Measurements from ENCODE around the gene CDK19. TPM values are rescaled to one million over a fixed set of nuclear protein-coding genes. Genes with fewer than 3 reads are reported as not detected.

Gene CDK19
- total and polyA plus RNA-seq, 9 of the 15 experiments (the other 6 are each of a cell fraction or from before 2014, with no cell fraction given): 3.8 to 15.2 (median 7.4) TPM

DNA sequence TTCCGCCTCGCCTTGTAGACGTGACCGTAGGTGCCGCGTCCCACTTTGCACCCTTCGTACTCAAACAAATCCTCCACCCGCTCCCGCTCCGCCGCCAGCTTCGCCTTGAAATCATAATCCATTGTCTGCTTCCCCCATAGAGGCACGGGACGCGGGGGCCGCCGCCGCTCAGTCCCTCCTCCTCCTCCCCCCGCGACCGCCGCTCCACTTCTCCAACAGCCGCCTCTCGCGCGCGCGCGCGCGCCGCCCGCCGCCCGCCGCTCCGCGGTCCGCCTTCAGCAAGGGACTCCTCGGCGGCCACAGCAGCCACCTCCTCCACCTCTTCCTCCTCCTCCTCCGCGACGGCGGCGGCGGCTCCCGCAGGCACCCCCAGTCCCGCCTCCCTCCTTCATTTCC is 256 bp downstream of the CDK19 start:
- in situ Hi-C loops (cut with MboI): no loop called here
- intact Hi-C loops (cut with micrococcal nuclease): loop anchor here (1.0 kb wide), 1 partner anchor 59 kb away; the partner anchor contains the start of gene AMD1
- peak; percentile 87 for TF ChIP-seq RB1 (IDR thresholded peaks at IDR 0.05; ENCODE audit: low read depth)
- TF ChIP-seq SMAD4 (CRISPR knock-in tag; conservative IDR thresholded peaks at IDR 0.05): peak; percentile 85
- peak; percentile 17 to 70; a peak in 1 of 4 replicates for TF ChIP-seq NONO (IDR thresholded peaks at IDR 0.05; ENCODE audit: low read depth in 2 of 2, low read length in 1 of 2)
- no peak for TF ChIP-seq FIP1L1 (IDR thresholded peaks at IDR 0.05; ENCODE audit: low read depth, low read length, poor library complexity, severe bottlenecking)
- 0 out of 2 replicates have a peak, but pooled peaks have one; percentile 16 for TF ChIP-seq ZNF282 (CRISPR knock-in tag; IDR thresholded peaks at IDR 0.05)
- TF ChIP-seq BHLHE40 (IDR thresholded peaks at IDR 0.05; ENCODE audit: low read length): peak; percentile 74
- TF ChIP-seq, protein P1, sequence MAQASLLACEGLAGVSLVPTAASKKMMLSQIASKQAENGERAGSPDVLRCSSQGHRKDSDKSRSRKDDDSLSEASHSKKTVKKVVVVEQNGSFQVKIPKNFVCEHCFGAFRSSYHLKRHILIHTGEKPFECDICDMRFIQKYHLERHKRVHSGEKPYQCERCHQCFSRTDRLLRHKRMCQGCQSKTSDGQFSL (CRISPR knock-in tag; IDR thresholded peaks at IDR 0.05): no peak
- TF ChIP-seq, protein P1 (tag; IDR thresholded peaks at IDR 0.05): peak in 1 of 2 experiments; percentile 79; a peak in 1 of 4 replicates
- TF ChIP-seq, protein P2, sequence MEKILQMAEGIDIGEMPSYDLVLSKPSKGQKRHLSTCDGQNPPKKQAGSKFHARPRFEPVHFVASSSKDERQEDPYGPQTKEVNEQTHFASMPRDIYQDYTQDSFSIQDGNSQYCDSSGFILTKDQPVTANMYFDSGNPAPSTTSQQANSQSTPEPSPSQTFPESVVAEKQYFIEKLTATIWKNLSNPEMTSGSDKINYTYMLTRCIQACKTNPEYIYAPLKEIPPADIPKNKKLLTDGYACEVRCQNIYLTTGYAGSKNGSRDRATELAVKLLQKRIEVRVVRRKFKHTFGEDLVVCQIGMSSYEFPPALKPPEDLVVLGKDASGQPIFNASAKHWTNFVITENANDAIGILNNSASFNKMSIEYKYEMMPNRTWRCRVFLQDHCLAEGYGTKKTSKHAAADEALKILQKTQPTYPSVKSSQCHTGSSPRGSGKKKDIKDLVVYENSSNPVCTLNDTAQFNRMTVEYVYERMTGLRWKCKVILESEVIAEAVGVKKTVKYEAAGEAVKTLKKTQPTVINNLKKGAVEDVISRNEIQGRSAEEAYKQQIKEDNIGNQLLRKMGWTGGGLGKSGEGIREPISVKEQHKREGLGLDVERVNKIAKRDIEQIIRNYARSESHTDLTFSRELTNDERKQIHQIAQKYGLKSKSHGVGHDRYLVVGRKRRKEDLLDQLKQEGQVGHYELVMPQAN (IDR thresholded peaks at IDR 0.05; ENCODE audit: borderline replicate concordance): peak; percentile 64; the same call in 1 of the 2 replicates
- no peak for TF ChIP-seq DDX20 (tag; IDR thresholded peaks at IDR 0.05; ENCODE audit: low read depth)
- TF ChIP-seq HDAC1 (IDR thresholded peaks at IDR 0.05): peak in 1 of 2 experiments; percentile 76; a peak in 1 of 4 replicates
- TF ChIP-seq CTBP1 (IDR thresholded peaks at IDR 0.05; ENCODE audit: borderline replicate concordance): peak; percentile 89
- TF ChIP-seq, protein P3, sequence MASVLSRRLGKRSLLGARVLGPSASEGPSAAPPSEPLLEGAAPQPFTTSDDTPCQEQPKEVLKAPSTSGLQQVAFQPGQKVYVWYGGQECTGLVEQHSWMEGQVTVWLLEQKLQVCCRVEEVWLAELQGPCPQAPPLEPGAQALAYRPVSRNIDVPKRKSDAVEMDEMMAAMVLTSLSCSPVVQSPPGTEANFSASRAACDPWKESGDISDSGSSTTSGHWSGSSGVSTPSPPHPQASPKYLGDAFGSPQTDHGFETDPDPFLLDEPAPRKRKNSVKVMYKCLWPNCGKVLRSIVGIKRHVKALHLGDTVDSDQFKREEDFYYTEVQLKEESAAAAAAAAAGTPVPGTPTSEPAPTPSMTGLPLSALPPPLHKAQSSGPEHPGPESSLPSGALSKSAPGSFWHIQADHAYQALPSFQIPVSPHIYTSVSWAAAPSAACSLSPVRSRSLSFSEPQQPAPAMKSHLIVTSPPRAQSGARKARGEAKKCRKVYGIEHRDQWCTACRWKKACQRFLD (CRISPR knock-in tag; IDR thresholded peaks at IDR 0.05): 0 out of 2 replicates have a peak, but pooled peaks have one; percentile 51
- peak; percentile 67; the same call in 1 of the 2 replicates for TF ChIP-seq KAT7 (CRISPR knock-in tag; IDR thresholded peaks at IDR 0.05; ENCODE audit: borderline replicate concordance)
- peak; percentile 95 for TF ChIP-seq GTF2E2 (tag; IDR thresholded peaks at IDR 0.05)
- TF ChIP-seq POLR3A (IDR thresholded peaks at IDR 0.05; ENCODE audit: borderline replicate concordance, extremely low read depth, insufficient read depth, insufficient read length): no peak
- peak in 1 of 3 experiments; percentile 59 for TF ChIP-seq YY1 (IDR thresholded peaks at IDR 0.05; ENCODE audit: borderline replicate concordance in 1 of 3, control insufficient read depth in 1 of 3, extremely low read depth in 1 of 3, insufficient read depth in 3 of 3, insufficient read length in 1 of 3, insufficient replicate concordance in 2 of 3, low read depth in 1 of 3, low read length in 2 of 3)

More for the DNA sequence above, 256 bp downstream of the CDK19 start:
- POLR2A ChIA-PET: interaction anchor here (0.6 to 4.4 kb wide), 26 partner anchors 8 to 1411 kb away, joined by 3 to 125 read pairs (median 4); partner anchors contain the start of gene AMD1
- 2% methylated on average over 8 of the region's 49 CpGs for WGBS (ENCODE audit: insufficient coverage, low coverage, missing lambda C conversion rate)
- H3K36me3 ChIP-seq (ENCODE audit: control insufficient read depth, insufficient read depth, low read length): no peaks in the 10 kb centered on the region
- peaks cover 25% of the 10 kb centered on the region for H3K79me2 ChIP-seq (ENCODE audit: control insufficient read depth, insufficient read depth, low read length)
- H3K27ac ChIP-seq (ENCODE audit: extremely low read depth, low read depth, low read length): peak overlapping the region; percentile 100
- peak overlapping the region; percentile 99 for H3K4me2 ChIP-seq (ENCODE audit: insufficient read depth, low read length)
- CTCF ChIA-PET (ENCODE audit: low intra/inter-chr PET ratio): no interaction called here
- H3K9ac ChIP-seq (ENCODE audit: insufficient read depth in 1 of 2, low read depth in 2 of 2, low read length in 2 of 2): peak overlapping the region; percentile 93 to 95
- H3K9me3 ChIP-seq (replicated peaks; ENCODE audit: control insufficient read depth, insufficient read depth, low read depth, low read length): no peaks in the 10 kb centered on the region
- peaks cover 17 to 38% of the 10 kb centered on the region in 2 experiments for H3K4me1 ChIP-seq (replicated peaks in 1 of 2; ENCODE audit: control insufficient read depth in 2 of 2, insufficient read depth in 2 of 2, low read length in 2 of 2)
- no peak for ATAC-seq
- DNase-seq (ENCODE audit: extremely low read depth in 1 of 4, low spot score in 3 of 4): no peak
- H4K20me1 ChIP-seq (replicated peaks; ENCODE audit: control insufficient read depth, insufficient read depth, low read length): peaks cover 7% of the 10 kb centered on the region; the same call in 1 of the 2 replicates
- no peaks in the 10 kb centered on the region for H3K27me3 ChIP-seq (ENCODE audit: control insufficient read depth in 2 of 2, insufficient read depth in 2 of 2, low read length in 2 of 2)
- peak overlapping the region; percentile 82 for H3K4me3 ChIP-seq
- TSS peak; percentile 52 for BruUV-seq (replicated peaks)
- FAIRE-seq: no peak
- H3K9me1 ChIP-seq (ENCODE audit: control insufficient read depth, insufficient read depth, low read length): no peaks in the 10 kb centered on the region
- peak overlapping the region; percentile 99 for H2AFZ ChIP-seq (ENCODE audit: low read depth, low read length)

Data from K562 (cell line).